Neuronal stem cell (in vitro differentiated cells): ENCODE data around the gene CYB5R3.
A peak's percentile ranks its signal among the peaks of the same experiment; 100 is the strongest.
"Not testable (repeated sequence)": the region's sequence is repeated elsewhere in the genome, so short reads cannot be mapped to it uniquely, and the experiment has no call there.

Experiments
- DNase-seq: peaks from one replicate; pipeline ENCODE4 v3.0.0-alpha.2; 2013; ENCODE audit warnings: low spot score
- H2AFZ ChIP-seq: one replicate; pipeline ENCODE4 v1.6.1; 2013; ENCODE audit warnings: mild to moderate bottlenecking, low read length, inconsistent platforms
- H2AK5ac ChIP-seq: 2 replicates; pipeline ENCODE4 v1.6.1; 2013; ENCODE audit warnings: low read depth, mild to moderate bottlenecking, inconsistent platforms, low read length, moderate library complexity, mixed read lengths
- H2BK120ac ChIP-seq: 2 replicates; pipeline ENCODE4 v1.6.1; 2013; ENCODE audit warnings: low read depth, mild to moderate bottlenecking, inconsistent platforms, low read length, moderate library complexity, mixed read lengths
- H2BK12ac ChIP-seq: one replicate; pipeline ENCODE4 v1.6.1; 2013; ENCODE audit warnings: low read length, inconsistent platforms
- H2BK15ac ChIP-seq: 2 replicates; pipeline ENCODE4 v1.6.1; 2013; ENCODE audit warnings: mild to moderate bottlenecking, low read length, inconsistent platforms, mixed read lengths
- H2BK5ac ChIP-seq: one replicate; pipeline ENCODE4 v1.6.1; 2013; ENCODE audit warnings: inconsistent platforms, mild to moderate bottlenecking, low read length, moderate library complexity
- H3K14ac ChIP-seq: one replicate; pipeline ENCODE4 v1.6.1; 2013; ENCODE audit warnings: low read length, inconsistent platforms
- H3K18ac ChIP-seq: 2 replicates; pipeline ENCODE4 v1.6.1; 2013; ENCODE audit warnings: low read length, inconsistent platforms
- H3K23ac ChIP-seq: 2 replicates; pipeline ENCODE4 v1.6.1; 2013; ENCODE audit warnings: low read depth, mild to moderate bottlenecking, mixed read lengths, low read length, inconsistent platforms; ENCODE audit not compliant: poor library complexity
- H3K27ac ChIP-seq: replicated peaks from 3 replicates; pipeline ENCODE4 v1.5.1; 2013; ENCODE audit warnings: low read length, inconsistent platforms
- H3K27me3 ChIP-seq, 3 experiments: 2 replicates each; pipeline ENCODE4 v1.6.1; 2013; ENCODE audit warnings: low read length in 3 of 3, mild to moderate bottlenecking in 2 of 3, inconsistent platforms in 1 of 3, low read depth in 1 of 3, mixed read lengths in 1 of 3, moderate library complexity in 1 of 3; ENCODE audit not compliant: control insufficient read depth in 3 of 3, insufficient read depth in 3 of 3
- H3K36me3 ChIP-seq, 2 donors: replicated peaks in 1 of 2; 2 replicates each; pipeline ENCODE4 v1.6.1; 2013; ENCODE audit warnings: low read length in 2 of 2; ENCODE audit not compliant: control insufficient read depth in 2 of 2, insufficient read depth in 2 of 2
- H3K4ac ChIP-seq: 2 replicates; pipeline ENCODE4 v1.6.1; 2013; ENCODE audit warnings: inconsistent platforms, mild to moderate bottlenecking, low read length, moderate library complexity
- H3K4me1 ChIP-seq, 2 donors: 1 replicate in 1 of 2; 2 replicates in 1 of 2; pipeline ENCODE4 v1.6.1; 2013; ENCODE audit warnings: low read length in 2 of 2, low read depth in 1 of 2; ENCODE audit not compliant: control insufficient read depth in 2 of 2, insufficient read depth in 1 of 2
- H3K4me2 ChIP-seq: one replicate; pipeline ENCODE4 v1.6.1; 2013; ENCODE audit warnings: mild to moderate bottlenecking, low read length, inconsistent platforms; ENCODE audit not compliant: insufficient read depth, poor library complexity, severe bottlenecking
- H3K4me3 ChIP-seq, 2 donors: 2 replicates each; pipeline ENCODE4 v1.5.1; 2013; ENCODE audit warnings: low read length in 2 of 2, mild to moderate bottlenecking in 2 of 2, inconsistent platforms in 1 of 2, moderate library complexity in 1 of 2
- H3K79me1 ChIP-seq: one replicate; pipeline ENCODE4 v1.6.1; 2013; ENCODE audit warnings: low read depth, mild to moderate bottlenecking, inconsistent platforms, low read length, moderate library complexity
- H3K9ac ChIP-seq: one replicate; pipeline ENCODE4 v1.6.1; 2013; ENCODE audit warnings: mild to moderate bottlenecking, low read depth, low read length, inconsistent platforms; ENCODE audit not compliant: poor library complexity
- H3K9me3 ChIP-seq, 2 donors: replicated peaks in 1 of 2; 2 replicates each; pipeline versions ENCODE3 to v1.6.1; 2013; ENCODE audit warnings: low read length in 2 of 2, mild to moderate bottlenecking in 2 of 2, inconsistent platforms in 1 of 2, low read depth in 1 of 2, mixed read lengths in 1 of 2, moderate library complexity in 1 of 2; ENCODE audit not compliant: control insufficient read depth in 2 of 2, insufficient read depth in 1 of 2
- H4K8ac ChIP-seq: one replicate; pipeline ENCODE4 v1.6.1; 2013; ENCODE audit warnings: low read depth, mild to moderate bottlenecking, inconsistent platforms, low read length, moderate library complexity
- H4K91ac ChIP-seq: one replicate; pipeline ENCODE4 v1.6.1; 2013; ENCODE audit warnings: low read length, low read depth, mild to moderate bottlenecking, inconsistent platforms; ENCODE audit not compliant: poor library complexity
- WGBS, 2 donors: extraction: QIAGEN DNeasy Blood & Tissue Kit; methylation state at CpG; one replicate each; pipeline ENCODE4 v1.1.7; 2013; ENCODE audit warnings: missing lambda C conversion rate in 2 of 2, mixed read lengths in 1 of 2; ENCODE audit not compliant: insufficient read length in 2 of 2, insufficient replicate concordance in 1 of 2; ENCODE audit errors: extremely low coverage in 2 of 2; 5-methylcytosine and 5-hydroxymethylcytosine counted together

The CYB5R3 gene

DNA sequence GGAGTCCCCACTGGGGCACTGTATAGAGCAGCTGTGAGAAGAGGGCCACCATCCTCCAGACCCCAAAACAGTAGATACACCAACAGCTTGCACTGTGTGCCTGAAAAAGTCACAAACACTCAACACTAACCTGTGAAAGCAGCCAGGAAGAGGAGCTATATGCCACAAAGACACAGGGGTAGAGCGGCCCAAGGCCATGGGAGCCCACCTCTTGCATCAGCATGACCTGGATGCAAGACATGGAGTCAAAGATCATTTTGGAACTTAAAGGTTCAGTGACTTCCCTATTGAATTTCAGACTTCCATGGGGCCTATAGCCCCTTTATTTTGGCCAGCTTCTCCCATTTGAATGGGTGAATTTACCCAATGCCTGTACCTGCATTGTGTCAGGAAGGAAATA, 29.7 kb upstream of the CYB5R3 start:
- Histone ChIP-seq H2AFZ (no peak overlapping the region), H3K27ac (no peak overlapping the region), H3K9me3 (peaks cover 4 to 5% of the 10 kb centered on the region in 2 donors), H3K4me2 (no peak overlapping the region), H2BK15ac (no peak overlapping the region), H3K4me1 (no peaks in the 10 kb centered on the region), H3K4ac (no peak overlapping the region), H3K9ac (no peak overlapping the region), H2BK120ac (no peak overlapping the region), H3K23ac (no peak overlapping the region), H2BK5ac (no peak overlapping the region), H3K18ac (no peak overlapping the region), H3K27me3 (peaks cover 0 to 19% (median 0%) of the 10 kb centered on the region in 3 experiments), H3K79me1 (no peaks in the 10 kb centered on the region), H3K14ac (no peak overlapping the region), H3K36me3 (no peaks in the 10 kb centered on the region), H2BK12ac (no peak overlapping the region), H3K4me3 (no peak overlapping the region), H4K91ac (no peak overlapping the region), H4K8ac (no peak overlapping the region), H2AK5ac (no peak overlapping the region)
- no peak for DNase-seq
- no CpG with 5 or more reads among the region's 1 CpG for WGBS, 2 donors

DNA sequence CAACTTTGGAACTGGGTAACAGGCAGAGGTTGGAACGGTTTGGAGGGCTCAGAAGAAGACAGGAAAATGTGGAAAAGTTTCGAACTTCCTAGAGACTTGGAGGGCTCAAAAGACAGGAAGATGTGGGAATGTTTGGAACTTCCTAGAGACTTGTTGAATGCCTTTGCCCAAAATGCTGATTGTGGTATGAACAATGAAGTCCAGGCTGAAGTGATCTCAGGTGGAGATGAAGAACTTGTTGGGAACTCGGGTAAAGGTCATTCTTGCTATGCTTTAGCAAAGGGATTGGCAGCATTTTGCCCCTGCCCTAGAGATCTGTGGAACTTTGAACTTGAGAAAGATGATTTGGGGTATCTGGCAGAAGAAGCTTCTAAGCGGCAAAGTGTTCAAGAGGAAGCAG, 28.7 kb upstream of the CYB5R3 start:
- not testable (repeated sequence) for H2AK5ac ChIP-seq, DNase-seq, H2AFZ ChIP-seq, H3K9me3 ChIP-seq, H3K23ac ChIP-seq, H4K91ac ChIP-seq, H3K27me3 ChIP-seq, H3K4me1 ChIP-seq, H3K4ac ChIP-seq, H3K14ac ChIP-seq, H3K79me1 ChIP-seq, H2BK120ac ChIP-seq, H3K9ac ChIP-seq, H3K4me3 ChIP-seq, H2BK5ac ChIP-seq, H3K18ac ChIP-seq, H3K27ac ChIP-seq, H2BK12ac ChIP-seq, H3K4me2 ChIP-seq, H4K8ac ChIP-seq, H3K36me3 ChIP-seq, H2BK15ac ChIP-seq
- WGBS, 2 donors, result no CpG with 5 or more reads among the region's 4 CpGs

DNA sequence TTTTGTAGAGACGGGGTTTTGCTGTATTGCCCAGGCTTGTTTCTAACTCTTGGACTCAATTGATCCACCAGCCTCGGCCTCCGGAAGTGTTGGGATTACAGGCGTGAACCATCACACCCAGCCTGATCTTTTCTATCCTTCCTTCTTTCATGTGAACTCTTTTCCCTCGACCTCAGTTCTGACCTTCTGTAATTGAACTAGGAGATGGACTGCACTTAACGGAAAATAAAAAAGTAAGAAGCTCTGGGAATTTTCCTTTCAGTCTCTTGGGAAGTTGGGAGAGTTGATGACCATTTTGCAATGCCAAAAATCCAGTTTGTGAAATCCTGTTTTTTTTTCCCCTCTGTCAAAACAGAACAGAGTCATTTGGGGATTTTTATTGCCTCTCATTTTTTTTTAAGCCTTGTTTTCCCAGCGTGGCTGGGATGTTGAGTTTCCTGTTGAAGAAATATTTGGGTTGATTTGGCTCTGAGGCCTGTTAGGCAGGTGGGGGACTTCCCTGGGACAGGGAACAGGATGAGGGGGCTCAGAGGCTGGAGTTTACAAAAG, 26.9 kb upstream of the CYB5R3 start:
- no peak for DNase-seq
- Histone ChIP-seq H3K9me3 (peaks cover 4 to 5% of the 10 kb centered on the region in 2 donors), H4K91ac (no peak overlapping the region), H3K18ac (no peak overlapping the region), H2BK12ac (no peak overlapping the region), H2BK15ac (no peak overlapping the region), H4K8ac (no peak overlapping the region), H2AK5ac (no peak overlapping the region), H2BK120ac (no peak overlapping the region), H3K4ac (no peak overlapping the region), H3K4me2 (no peak overlapping the region), H3K4me1 (no peaks in the 10 kb centered on the region), H3K36me3 (no peaks in the 10 kb centered on the region), H3K9ac (no peak overlapping the region), H3K27ac (no peak overlapping the region), H3K14ac (no peak overlapping the region), H3K27me3 (no peaks in the 10 kb centered on the region), H3K23ac (no peak overlapping the region), H3K4me3 (no peak overlapping the region), H2BK5ac (no peak overlapping the region), H3K79me1 (no peaks in the 10 kb centered on the region), H2AFZ (no peak overlapping the region)
- no CpG with 5 or more reads among the region's 7 CpGs for WGBS, 2 donors

DNA sequence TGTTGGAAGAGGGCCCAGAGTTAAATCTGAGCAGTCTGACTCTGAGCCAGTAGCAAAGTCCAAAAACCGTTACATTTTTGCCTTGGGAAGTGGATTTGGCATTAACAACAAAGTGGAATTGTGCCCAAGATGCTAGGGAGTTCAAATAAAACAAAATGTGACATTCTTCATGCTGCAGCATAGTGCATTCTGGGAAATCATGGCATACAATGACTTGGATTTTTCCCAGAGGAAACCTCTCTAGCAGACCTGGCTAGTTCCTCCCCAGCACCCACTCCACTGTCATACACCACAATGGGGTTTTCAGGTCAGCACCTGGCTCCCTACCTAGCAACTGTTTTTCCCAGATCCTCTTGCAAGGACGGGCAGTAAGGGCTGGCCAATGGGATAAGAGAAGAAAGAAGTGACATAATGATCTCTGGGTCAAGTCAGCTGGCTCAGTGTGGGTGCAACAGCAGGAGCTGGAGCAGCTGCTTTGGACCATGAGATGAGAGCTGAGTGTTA, 24.8 kb upstream of the CYB5R3 start:
- no peak overlapping the region for H2AFZ ChIP-seq
- no peak overlapping the region for H3K23ac ChIP-seq
- no peak overlapping the region for H2BK15ac ChIP-seq
- no peak overlapping the region for H3K4me3 ChIP-seq
- DNase-seq, result no peak
- no peak overlapping the region for H2BK12ac ChIP-seq
- no peak overlapping the region for H3K27ac ChIP-seq
- no peaks in the 10 kb centered on the region for H3K27me3 ChIP-seq
- no peaks in the 10 kb centered on the region for H3K4me1 ChIP-seq
- no CpG with 5 or more reads among the region's 2 CpGs for WGBS, 2 donors
- no peak overlapping the region for H3K4ac ChIP-seq
- no peak overlapping the region for H3K9ac ChIP-seq
- H2AK5ac ChIP-seq, result no peak overlapping the region
- H3K79me1 ChIP-seq, result no peaks in the 10 kb centered on the region
- no peaks in the 10 kb centered on the region for H3K36me3 ChIP-seq
- H4K91ac ChIP-seq, result no peak overlapping the region
- no peak overlapping the region for H4K8ac ChIP-seq
- H3K4me2 ChIP-seq, result no peak overlapping the region
- H2BK120ac ChIP-seq, result no peak overlapping the region
- H3K9me3 ChIP-seq, result peaks cover 2 to 4% of the 10 kb centered on the region in 2 donors
- no peak overlapping the region for H3K18ac ChIP-seq
- peak overlapping the region; percentile 17 for H3K14ac ChIP-seq
- H2BK5ac ChIP-seq, result no peak overlapping the region
